Gastrocnemius medialis (tissue), 4 donors: Measurements from ENCODE around the gene TNFRSF6B.

Experiments
- POLR2A ChIP-seq, 2 donors: fragments of 450-650 bp; IDR thresholded peaks; one replicate each; pipeline ENCODE4 v1.6.1; 2017; ENCODE audit warnings: antibody characterized with exemption in 2 of 2, mild to moderate bottlenecking in 2 of 2, moderate library complexity in 2 of 2
- TF ChIP-seq, protein P1 (sequence below), 5 experiments: fragments of 450-650 bp in 3 of 5; fragments of 200-600 bp in 2 of 5; sonication (generic) in 2 of 5; IDR thresholded peaks in 4 of 5; conservative IDR thresholded peaks in 1 of 5; 1 replicate in 4 of 5; 2 replicates in 1 of 5; pipeline ENCODE4 v1.5.1; 2016 to 2019; ENCODE audit warnings: antibody characterized with exemption in 5 of 5, mild to moderate bottlenecking in 3 of 5, moderate library complexity in 3 of 5

- TF ChIP-seq, protein P1, sequence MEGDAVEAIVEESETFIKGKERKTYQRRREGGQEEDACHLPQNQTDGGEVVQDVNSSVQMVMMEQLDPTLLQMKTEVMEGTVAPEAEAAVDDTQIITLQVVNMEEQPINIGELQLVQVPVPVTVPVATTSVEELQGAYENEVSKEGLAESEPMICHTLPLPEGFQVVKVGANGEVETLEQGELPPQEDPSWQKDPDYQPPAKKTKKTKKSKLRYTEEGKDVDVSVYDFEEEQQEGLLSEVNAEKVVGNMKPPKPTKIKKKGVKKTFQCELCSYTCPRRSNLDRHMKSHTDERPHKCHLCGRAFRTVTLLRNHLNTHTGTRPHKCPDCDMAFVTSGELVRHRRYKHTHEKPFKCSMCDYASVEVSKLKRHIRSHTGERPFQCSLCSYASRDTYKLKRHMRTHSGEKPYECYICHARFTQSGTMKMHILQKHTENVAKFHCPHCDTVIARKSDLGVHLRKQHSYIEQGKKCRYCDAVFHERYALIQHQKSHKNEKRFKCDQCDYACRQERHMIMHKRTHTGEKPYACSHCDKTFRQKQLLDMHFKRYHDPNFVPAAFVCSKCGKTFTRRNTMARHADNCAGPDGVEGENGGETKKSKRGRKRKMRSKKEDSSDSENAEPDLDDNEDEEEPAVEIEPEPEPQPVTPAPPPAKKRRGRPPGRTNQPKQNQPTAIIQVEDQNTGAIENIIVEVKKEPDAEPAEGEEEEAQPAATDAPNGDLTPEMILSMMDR (IDR thresholded peaks at IDR 0.05 in 4 of 5, conservative IDR thresholded peaks at IDR 0.05 in 1 of 5), result no peak
- no peak for TF ChIP-seq POLR2A (IDR thresholded peaks at IDR 0.05)
Measured at GRCh38 chr20:63700199-63701050, 4.0 kb downstream of the TNFRSF6B start.
